H1 (cell line): ENCODE measurements around the gene DPEP2. TPM values are rescaled to one million over a fixed set of nuclear protein-coding genes. Genes with fewer than 3 reads are reported as not detected.
A peak's percentile ranks its signal among the peaks of the same experiment; 100 is the strongest.

Source experiments
- CEBPB ChIP-seq: IDR thresholded peaks from 2 replicates; pipeline ENCODE4 v1.6.1; 2012; ENCODE audit warnings: low read depth, low read length
- CHD7 ChIP-seq: fragments of 300-600 bp; sonication (generic); IDR thresholded peaks from 2 replicates; pipeline ENCODE4 v1.7.1; 2012; ENCODE audit warnings: low read length, moderate library complexity, mild to moderate bottlenecking, inconsistent platforms; ENCODE audit not compliant: insufficient replicate concordance
- GTF2F1 ChIP-seq: IDR thresholded peaks from 2 replicates; pipeline ENCODE4 v1.6.1; 2012; ENCODE audit warnings: low read depth, low read length, improper control_type of control experiment, borderline replicate concordance
- HDAC2 ChIP-seq, 2 experiments: fragments of 300-600 bp in 1 of 2; sonication (generic) in 1 of 2; IDR thresholded peaks; 2 replicates each; pipeline ENCODE4 v1.6.1; 2011 to 2012; ENCODE audit warnings: low read depth in 2 of 2, low read length in 2 of 2, mild to moderate bottlenecking in 2 of 2, moderate library complexity in 2 of 2, borderline replicate concordance in 1 of 2, inconsistent platforms in 1 of 2
- KDM1A ChIP-seq: fragments of 200-600, 300-600 bp; sonication (generic); IDR thresholded peaks from 2 replicates; pipeline ENCODE4 v1.7.1; 2016; ENCODE audit warnings: mild to moderate bottlenecking, low read length, borderline replicate concordance
- POU5F1 ChIP-seq: IDR thresholded peaks from 2 replicates; pipeline ENCODE4 v1.6.1; 2011; ENCODE audit warnings: low read depth, mild to moderate bottlenecking, low read length, moderate library complexity
- polyA plus RNA-seq, 7 experiments: library from polyadenylated mRNA; depleted of rRNA in 3 of 7; stranded (reverse) in 5 of 7; unstranded in 2 of 7; fragments of >200 nt in 5 of 7; fragments of 200-250 nt in 2 of 7; gene quantifications; 1 replicate in 5 of 7; 2 replicates in 1 of 7; 4 replicates in 1 of 7; pipeline versions ENCODE4 v1.2.1 to v1.2.3, GENCODE V29; 2011 to 2013; ENCODE audit warnings: missing spikeins in 2 of 7, mixed read lengths in 2 of 7
- total RNA-seq: library from RNA; stranded (reverse); fragmentation: NEBNext Ultra II Directional; extraction: Animal tissue kit (Norgen Biotek cat#: 25700); gene quantifications from 2 replicates; pipeline ENCODE4 v1.2.1, GENCODE V29; 2021

The DPEP2 gene
- total and polyA plus RNA-seq, 2 of the 8 experiments (the other 6 are each of a cell fraction or from before 2014, with no cell fraction given), result not detected

GRCh38 chr16:67979955-67980678 lies 19.2 kb downstream of the DPEP2 start, which contains the start of gene DPEP3 (continued):
- TF ChIP-seq CHD7, result no peak
- TF ChIP-seq CEBPB, result no peak
- TF ChIP-seq GTF2F1, result no peak
- TF ChIP-seq KDM1A, result peak; percentile 58; the same call in 1 of the 2 replicates
- no peak for TF ChIP-seq POU5F1
- peak; percentile 30 to 84; a peak in 1 of 4 replicates for TF ChIP-seq HDAC2 (IDR thresholded peaks at IDR 0.05; ENCODE audit: borderline replicate concordance in 1 of 2, low read depth in 2 of 2, low read length in 2 of 2)
